Fibroblast of skin of left biceps (primary cell): ENCODE results near the gene RSPO3.

Source experiments
- DNase-seq, 2 experiments: peaks; one replicate each; pipeline ENCODE4 v3.0.0-alpha.2; 2013; ENCODE audit warnings: low read depth in 2 of 2

Gene RSPO3

DNA sequence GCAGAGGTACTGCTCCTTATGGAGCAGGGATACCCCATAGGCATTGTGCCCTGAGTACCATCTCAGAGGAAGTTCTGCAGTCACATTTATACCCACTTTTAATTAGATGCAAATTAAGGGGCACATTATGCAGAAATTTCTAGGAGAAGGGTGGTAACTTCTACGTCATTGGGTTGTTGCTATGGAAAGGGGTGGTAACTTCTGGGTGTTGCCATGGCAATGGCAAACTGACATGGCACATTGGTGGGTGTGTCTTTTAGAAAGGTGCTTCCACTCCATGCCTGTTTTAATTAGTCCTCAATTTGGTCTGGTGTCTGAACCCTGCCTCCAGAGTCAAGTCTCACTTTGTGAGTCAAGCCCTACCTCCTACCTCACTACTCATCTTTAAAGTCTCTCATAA lies 42.0 kb downstream of the RSPO3 start:
- DNase-seq: no peak

DNA sequence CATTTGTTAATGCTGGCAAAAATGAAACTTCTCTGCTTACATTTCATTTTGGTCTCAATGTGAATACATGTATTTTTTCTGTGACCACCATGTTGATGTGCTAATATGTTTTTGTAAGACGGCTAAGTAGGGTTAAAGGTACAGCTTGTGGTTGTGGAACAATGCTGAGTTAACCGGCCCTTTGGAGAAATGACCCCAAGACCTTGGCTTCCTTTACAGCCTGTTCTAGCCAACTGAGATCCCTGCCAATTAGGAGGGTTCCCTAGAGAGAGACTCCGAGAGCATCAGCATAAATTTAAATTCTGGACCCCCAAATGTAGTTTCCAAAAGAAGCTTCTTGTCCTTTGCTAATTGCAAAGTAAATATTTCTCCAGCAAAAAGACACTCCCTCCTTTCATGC lies 44.4 kb downstream of the RSPO3 start:
- no peak for DNase-seq

DNA sequence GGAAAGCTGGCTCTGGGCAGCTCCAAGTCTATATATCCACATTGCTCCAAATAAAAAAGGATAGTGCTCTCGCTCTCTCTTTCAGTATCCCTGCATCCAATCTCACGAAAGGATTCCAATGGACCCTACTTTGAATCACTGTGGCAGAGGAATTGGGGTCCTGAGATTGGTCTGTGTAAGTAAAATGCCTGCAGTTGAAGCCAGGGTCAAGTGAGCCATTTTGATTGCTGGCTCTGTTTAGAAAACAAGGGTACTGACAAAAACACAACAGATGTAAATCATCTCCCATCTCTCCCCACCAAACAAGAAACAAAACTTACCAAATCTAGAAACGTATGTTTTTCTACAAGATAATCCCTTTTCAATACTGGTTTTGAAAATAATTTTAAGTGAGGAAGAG lies 45.6 kb downstream of the RSPO3 start:
- DNase-seq: no peak

DNA sequence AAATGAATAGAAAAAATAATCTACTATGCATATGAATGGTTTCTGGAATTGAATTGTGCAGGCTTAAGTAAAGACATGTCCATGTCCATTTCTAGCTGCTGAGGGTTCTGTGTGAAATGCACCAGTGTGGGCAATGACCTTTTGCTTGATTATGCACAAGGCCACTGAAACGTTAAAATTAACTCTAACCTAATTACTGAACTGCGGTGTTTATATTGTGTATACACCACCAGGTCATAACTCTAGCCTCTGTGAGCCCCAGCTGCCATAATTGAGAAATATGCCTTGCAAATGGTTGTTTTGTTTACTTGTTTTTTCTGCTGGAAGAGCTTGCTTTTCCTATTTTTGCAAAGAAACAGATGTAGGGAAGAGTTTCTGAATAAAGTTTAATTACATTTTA lies 46.1 kb downstream of the RSPO3 start:
- no peak for DNase-seq

DNA sequence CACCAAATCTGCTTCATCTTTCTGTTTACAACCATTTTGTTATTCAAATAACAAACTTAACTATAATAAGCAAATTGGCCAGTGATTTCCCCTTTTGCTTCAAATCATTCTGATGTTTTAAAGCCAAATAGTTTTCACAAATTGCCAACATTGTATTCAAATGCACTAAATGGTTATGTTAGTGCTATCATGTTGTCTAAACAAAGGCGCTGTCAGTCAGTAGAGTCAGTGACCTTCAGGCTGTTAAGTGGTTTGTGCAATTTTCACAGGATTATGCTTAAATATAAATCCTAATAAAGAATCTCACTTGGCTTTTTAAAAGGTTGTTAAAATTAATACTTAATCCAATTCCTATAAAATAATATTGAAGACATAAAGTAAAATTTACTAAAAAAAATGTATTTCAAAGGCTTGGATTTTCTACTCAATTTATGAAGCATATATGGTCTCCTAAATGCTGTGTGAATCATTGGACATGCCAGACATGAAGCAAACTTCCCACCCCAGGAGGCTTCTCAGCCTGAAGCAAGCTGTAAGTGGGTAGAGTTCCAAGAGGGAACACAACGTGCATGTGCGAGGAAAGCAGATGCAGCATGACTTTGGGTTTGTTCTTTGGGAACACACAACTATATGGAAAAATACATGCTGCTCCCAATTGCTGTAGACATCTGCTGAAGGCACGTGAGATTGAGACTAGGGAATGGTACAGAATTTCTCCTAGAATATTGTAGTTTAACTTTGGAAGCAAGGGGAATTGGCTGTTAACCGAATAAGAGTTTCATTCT lies 54.9 kb downstream of the RSPO3 start:
- DNase-seq: no peak

DNA sequence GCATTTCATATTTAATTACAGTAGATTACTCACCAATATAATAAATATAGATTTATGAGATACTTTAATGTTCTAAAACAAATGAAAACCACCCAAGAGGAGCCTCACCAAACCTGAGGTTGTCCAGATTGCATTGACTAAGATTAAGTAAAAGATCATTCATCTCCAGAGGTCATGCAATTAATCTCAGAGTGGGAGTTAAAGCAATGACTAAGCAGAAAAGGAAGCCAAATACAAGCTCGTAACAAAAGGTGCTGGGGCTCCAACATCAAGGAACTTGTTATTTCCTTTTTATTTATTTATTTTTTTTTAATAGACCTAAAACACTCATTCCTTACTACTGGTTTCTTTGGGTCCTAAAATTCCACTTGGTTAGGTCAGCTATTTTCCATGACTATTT lies 57.7 kb downstream of the RSPO3 start:
- DNase-seq: no peak

DNA sequence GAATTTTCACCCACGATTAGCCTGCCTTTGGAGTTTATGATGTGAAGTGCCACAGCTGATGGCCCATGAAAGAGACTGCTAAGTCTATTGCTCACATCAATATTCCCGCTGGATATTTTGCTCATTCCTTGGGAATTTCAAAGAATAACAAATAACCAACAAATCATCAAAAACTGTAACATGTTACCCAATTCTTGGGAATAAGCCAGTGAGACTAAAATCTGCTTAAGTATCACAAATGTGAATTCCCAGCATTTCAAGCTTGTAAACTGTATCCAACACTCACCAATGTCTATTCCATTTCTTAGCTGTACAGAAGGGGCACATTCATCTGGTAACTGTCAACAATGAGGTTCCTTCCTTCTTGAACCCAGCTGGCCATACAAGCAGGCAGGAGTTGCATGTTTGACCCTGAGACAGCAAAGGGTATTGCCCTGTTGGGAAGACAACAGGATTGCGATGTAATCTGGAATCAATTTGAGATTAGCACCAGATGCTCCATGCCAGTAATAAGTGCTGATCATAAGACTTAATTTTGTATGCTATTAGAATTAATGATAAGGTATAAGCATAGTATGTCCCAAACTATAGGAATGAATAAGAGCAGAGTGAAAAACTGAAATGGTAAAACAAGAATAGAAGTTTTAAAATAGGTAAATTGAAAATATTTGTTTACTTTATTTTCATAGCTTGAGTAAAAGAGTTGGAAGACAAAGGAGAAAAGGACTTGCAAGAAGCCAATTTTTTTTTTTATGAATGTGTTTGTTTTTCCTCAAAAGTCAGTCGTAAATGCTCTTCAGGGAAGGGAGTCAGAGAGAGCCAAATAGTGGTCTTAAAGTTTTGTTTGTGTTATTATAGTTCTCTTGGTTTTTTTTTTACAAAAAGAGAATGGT lies 58.8 kb downstream of the RSPO3 start:
- peak; percentile 82 for DNase-seq

DNA sequence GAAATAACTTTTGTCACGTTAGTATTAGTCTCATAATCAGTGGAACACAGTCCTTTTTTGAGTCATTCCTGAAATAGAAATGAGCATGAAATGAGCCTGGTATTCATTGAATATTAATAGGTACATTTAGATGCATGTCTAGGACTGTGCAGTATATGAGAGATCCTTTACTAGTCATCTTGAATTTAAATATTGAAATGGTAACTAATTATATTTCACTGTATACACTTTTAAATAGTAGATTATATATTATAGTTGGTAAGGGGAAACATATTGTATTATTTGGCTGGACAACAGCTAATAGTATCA lies 59.4 kb downstream of the RSPO3 start:
- no peak for DNase-seq

DNA sequence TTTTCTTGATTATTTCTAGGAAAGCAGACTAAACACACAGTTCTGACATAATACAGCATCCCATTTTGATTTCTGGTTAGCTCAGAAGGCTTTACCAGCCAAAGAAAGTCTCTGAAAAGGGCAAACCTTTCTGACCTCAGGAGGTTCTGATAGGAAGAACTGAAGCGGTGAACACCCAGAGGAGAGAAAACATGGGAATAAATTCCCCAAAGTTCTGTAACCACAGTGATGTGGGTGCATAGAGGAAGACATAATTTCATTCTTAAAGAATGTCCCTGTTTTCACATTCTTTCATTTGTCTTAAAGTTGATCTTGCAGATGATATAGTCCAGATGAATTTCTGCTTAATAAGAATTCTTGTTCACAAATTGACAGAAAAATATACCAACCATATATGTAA lies 60.3 kb downstream of the RSPO3 start:
- DNase-seq: no peak

DNA sequence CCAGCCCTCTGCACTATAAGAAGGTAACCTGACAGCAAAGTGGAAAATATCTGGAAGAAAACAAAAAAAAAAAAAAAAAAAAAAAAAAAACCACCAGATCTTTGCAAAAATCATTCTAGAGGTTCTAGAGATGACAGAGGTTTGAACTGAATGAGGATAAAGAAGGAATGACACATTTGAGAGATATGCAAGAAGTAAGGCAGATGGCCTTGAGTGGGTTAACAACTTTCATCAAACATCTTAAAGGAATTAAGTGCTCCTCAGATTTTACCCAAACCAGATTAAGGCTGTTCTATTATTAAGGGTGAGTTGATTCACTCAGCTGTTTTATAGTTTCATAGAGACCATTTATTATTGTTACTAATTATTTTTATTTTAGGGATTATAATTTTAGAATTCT lies 62.0 kb downstream of the RSPO3 start:
- peak in 1 of 2 experiments; percentile 45 for DNase-seq

DNA sequence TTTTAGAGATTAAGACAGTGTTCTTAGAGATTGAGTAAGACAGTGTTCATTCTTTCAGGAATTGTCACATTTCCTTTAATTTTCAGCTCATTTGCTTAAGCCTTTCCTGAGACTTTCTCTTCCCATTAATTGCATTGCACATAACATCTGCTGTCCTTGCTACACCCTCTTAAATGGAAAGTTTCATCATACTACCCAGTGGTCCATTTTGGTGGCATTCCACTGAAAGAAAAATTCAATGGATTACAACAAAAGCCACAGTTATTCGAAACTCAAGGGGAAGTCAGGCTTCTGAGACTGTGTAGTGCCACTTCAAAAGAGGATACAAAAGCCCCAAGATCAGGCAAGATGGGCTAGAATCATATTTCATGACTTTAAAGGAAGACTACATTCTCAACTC lies 64.0 kb downstream of the RSPO3 start:
- DNase-seq: peak in 1 of 2 experiments; percentile 62

DNA sequence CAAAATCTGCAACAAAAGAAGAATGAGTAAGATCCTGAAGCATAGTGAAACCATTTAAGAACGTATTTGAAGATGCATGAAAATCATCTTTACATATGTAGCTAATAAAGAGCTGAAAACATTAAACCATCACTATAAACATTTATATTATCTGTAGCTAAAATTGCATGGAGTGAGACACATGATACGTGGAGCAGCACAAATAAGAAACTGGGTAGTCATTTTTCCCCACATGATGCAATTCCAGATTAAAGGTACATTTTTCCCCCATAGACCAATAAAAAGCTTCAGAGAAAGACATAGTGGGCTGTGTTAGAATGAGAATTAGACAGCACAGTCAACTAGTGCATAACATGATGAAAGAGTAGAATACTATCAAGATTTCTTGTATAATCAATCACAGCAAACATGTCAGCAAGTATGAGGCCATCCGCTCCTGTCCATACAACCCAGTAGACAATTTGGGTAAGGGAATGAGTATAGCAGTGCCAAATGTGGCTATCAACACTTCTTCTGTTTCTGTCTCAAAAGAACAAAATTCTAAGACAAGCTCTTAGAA lies 67.0 kb downstream of the RSPO3 start:
- peak; percentile 62 to 71 for DNase-seq

DNA sequence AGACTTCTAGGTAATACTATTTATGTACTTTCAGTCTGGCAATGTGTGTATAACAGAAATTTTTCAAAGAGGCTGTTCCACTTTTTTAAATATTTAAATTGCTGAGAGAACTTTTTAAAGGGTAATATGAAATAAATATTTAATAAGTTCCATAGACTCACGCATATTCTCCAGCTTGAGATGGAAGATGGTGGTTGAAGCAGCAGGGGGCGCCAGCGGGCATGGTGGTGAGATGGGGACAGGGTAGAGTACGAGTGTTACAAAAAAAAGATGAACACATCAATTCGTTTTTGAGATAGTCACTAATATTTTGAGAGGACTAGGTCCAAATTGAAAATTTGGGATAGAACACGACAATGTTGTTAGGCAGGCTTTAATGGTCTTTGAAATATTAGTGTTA lies 68.4 kb downstream of the RSPO3 start:
- no peak for DNase-seq

DNA sequence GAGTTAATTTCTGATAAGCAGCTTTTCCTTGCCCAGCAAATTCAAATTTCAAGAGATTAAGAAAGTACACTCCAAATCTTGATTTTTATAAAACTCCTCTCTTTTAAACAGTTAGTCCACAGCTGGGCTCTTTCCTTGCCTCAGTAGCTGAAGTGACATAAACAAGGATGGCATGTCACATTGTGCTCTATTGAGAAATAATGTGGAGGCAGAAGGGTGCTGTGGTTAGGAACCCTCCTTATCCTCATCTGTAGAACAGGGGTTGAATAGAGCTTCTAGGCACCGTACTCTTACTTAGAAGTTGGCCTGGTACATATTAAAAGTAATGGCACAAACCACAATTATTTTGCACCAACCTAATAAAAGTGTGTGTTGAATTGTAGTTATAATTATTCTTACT lies 70.3 kb downstream of the RSPO3 start:
- DNase-seq: no peak

DNA sequence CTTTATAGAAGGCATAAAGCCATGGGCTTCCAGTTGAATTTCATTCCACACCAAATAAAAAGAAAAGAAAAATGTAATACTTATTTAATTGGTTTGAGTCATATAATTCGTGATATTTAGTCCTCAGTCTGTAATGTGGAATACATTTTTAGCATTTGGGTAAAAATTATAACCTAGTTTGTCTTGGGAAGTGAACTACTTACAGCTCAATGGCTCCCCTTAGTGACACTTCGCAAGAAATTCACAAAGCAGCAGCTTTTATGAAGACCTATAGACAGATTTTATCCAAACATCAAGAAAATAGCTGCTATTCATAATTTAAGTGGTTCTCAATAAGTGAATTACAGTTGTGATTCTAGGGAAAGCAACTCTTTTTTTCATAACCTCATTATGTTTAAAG lies 72.1 kb downstream of the RSPO3 start:
- no peak for DNase-seq

DNA sequence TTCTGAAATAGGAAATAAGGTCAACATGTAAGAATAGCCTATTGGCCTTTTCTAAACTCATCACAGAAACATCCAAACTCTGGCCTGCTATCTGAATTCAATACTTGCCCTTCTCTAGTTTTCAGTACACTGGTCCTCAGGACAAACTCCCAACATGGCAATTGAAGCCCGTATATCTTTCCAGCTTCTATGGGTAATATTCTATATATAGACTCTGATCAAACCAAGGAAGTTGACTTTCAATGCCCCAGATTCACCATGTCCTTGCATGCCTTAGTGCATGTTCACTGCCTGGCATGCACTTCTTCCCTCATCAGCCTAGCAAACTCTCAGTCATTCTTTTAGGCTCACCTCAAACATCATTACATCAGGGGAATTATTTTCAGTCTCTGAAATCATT lies 73.2 kb downstream of the RSPO3 start:
- no peak for DNase-seq

DNA sequence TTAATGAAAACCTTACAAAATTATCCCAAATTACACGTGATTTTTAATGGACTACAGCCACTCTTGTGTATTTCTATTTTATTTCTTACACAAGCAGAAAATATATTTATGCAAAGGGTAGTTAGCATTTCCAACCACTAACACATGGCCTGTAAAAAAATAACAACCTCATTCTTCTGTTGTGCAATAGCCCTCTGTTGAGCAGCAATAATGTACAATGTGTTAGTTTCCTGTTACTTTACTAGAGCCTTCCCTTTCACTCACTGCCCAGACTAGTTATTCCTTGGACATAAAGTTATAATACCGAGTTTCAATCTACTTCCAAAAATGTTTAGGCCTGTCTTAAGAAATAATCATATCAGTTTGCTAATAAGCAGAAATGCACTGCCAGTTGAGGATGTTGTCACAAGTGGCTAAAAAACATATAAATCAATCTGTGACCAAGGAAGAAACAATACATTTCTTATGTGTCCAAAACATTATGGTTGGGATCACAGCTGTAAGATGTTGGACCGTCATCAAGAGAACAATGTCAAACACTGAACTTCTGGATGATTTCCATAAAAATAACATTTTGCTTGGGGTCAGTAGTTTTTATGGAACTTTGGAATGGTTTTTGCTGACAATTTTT lies 74.6 kb downstream of the RSPO3 start:
- DNase-seq: peak in 1 of 2 experiments; percentile 46

DNA sequence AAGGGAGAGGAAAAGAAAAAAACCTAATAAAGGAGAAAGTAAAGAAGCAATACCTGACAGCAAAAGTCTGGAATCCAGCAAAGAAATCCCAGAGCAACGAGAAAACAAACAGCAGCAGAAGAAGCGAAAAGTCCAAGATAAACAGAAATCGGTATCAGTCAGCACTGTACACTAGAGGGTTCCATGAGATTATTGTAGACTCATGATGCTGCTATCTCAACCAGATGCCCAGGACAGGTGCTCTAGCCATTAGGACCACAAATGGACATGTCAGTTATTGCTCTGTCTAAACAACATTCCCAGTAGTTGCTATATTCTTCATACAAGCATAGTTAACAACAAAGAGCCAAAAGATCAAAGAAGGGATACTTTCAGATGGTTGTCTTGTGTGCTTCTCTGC lies 77.4 kb downstream of the RSPO3 start:
- no peak for DNase-seq

DNA sequence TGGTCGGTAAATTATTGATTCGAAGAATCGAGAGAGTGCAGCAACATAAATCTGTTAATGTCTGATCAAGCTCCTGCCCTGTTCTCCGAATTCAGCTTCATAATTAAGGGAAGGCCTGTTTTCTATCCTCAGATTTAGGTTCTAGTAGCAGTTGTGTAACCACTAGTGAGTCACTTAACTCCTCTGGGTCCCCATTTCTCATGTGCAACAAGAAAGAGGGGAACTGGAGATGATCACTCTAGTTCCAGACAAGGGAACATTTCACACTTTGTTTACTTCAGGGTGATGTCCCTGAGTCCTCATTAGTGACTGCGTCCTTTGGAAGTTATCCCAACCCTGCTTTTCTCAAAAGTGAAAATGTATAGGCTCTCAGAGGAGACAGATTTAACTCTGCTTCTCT lies 80.1 kb downstream of the RSPO3 start:
- DNase-seq: no peak

DNA sequence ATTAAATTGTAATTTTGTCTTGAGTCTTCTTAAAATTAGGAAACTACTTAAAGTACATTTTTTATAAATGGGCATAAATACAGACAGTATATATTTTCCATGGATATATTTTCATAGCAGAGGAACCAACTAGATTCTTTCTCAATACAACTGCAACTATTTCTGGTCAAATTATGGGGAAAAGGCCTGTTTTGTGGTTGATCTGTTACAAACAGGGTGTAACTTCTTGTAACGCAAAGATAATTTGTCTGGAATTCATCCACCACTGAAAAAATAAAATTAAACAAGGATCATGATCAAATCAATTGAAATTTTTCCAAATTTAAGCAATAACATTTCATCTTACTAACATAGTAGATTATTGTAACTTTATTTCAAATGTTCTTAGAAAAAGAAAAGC lies 81.0 kb downstream of the RSPO3 start:
- no peak for DNase-seq

DNA sequence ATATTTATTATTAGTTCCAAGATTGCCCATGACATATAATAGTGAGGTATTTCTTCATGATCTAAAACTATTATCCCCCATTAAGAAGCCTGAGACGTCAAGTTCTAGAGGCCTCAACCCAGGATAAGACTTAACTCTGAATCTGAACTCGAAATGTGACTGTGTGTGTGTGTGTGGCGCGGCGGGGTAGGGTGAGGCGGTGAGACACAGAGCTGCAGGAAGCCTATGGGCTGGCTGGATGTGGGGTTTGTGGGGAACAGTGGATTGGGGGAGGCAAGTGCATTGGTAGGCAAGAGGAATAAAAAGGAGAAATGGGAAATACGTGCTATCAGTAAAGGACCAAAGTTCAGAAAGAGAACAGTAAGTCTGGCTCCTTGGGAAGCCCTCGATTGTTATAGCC lies 81.6 kb downstream of the RSPO3 start:
- DNase-seq: no peak

DNA sequence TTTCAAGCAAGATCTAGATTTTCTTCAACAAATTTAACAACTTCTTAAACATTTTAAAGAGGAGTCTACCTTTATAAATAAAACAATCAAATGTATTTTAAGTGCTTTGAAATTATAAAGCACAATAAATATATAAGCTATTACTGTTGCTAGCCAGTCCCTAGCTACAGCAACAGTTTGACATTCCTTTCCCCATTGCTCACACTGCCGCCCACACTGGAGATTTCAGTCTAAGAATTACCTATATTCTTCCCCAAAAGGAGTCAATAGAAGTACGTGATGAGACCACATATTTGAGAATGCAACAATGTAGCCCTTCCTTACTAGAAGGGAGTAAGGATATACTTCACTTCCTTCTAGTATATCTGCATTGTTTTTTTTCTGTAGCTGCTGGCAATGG lies 82.8 kb downstream of the RSPO3 start:
- DNase-seq: no peak

DNA sequence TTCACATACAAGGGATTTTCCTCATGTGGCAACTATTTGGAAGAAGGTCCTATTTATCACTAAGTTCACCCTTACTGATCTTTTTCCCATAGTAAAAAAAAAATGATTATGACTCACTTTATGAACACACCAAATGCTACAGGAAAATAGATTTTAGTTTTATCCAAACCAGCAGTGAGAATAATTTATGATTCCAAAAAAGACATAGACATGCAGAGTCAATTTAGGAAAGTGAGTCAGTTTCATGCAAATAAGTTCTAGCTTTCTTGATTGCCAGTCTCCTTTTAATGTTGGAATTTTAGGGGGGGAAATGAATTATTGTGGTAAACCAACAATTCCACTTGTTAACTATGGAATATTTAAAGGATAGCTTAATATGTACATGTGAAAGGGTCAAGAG lies 84.2 kb downstream of the RSPO3 start:
- DNase-seq: peak; percentile 66 to 70
